Activated CD8-positive, alpha-beta memory T cell treated with anti-CD3 and anti-CD28 coated beads, Interleukin-2, amount 10 ng/mL, durations not matched to agents 7 days and 5 days (primary cell): Measurements from ENCODE around the gene ACBD4. TPM values are rescaled to one million over a fixed set of nuclear protein-coding genes. Genes with fewer than 3 reads are reported as not detected.

Source experiments
- ATAC-seq: fragments of 150-1000 bp; cut with Tn5 transposase; one replicate; pipeline ENCODE4 v1.10.0; 2021; ENCODE audit warnings: moderate library complexity
- CTCF ChIA-PET: fragments of 350-600 bp; sonication (Branson Sonifier 250); formaldehyde crosslinking; loops from one replicate; lab custom pipeline; 2021; ENCODE audit warnings: antibody characterized with exemption; lab: Charles Lee
- DNase-seq: peaks from one replicate; pipeline ENCODE4 v3.0.0-alpha.2; 2020
- H3K27ac Mint-ChIP-seq: one replicate; pipeline ENCODE4 v1.8.0; 2021; ENCODE audit warnings: mild to moderate bottlenecking, mixed read lengths
- H3K27me3 Mint-ChIP-seq: one replicate; pipeline ENCODE4 v1.8.0; 2021; ENCODE audit warnings: mixed read lengths
- H3K36me3 Mint-ChIP-seq: one replicate; pipeline ENCODE4 v1.8.0; 2021; ENCODE audit warnings: mild to moderate bottlenecking, mixed read lengths
- H3K4me1 Mint-ChIP-seq: one replicate; pipeline ENCODE4 v1.8.0; 2021; ENCODE audit warnings: mixed read lengths
- H3K4me3 Mint-ChIP-seq: one replicate; pipeline ENCODE4 v1.8.0; 2021; ENCODE audit warnings: mild to moderate bottlenecking, moderate library complexity, mixed read lengths
- H3K9me3 Mint-ChIP-seq: one replicate; pipeline ENCODE4 v1.8.0; 2022; ENCODE audit warnings: low read depth, mixed read lengths
- total RNA-seq, 2 experiments: library from RNA; stranded (reverse); gene quantifications; one replicate each; pipeline ENCODE4 v1.2.3, GENCODE V29; 2021

The ACBD4 gene
- total RNA-seq, 2 experiments from 2014 or later: 14.9 to 20.6 TPM

GRCh38 chr17:45107293-45108010 lies 28.0 kb upstream of the ACBD4 start:
- H3K4me3 Mint-ChIP-seq: no peak overlapping the region
- no peaks in the 10 kb centered on the region for H3K27me3 Mint-ChIP-seq
- H3K36me3 Mint-ChIP-seq: peaks cover 16% of the 10 kb centered on the region
- H3K27ac Mint-ChIP-seq: no peak overlapping the region
- H3K4me1 Mint-ChIP-seq: no peaks in the 10 kb centered on the region
- no peak for ATAC-seq
- H3K9me3 Mint-ChIP-seq: no peaks in the 10 kb centered on the region
- DNase-seq: no peak
- CTCF ChIA-PET: interaction anchor here (1.8 kb wide), 1 partner anchor 28 kb away, joined by 7 read pairs; the partner anchor contains the start of gene ACBD4

DNA sequence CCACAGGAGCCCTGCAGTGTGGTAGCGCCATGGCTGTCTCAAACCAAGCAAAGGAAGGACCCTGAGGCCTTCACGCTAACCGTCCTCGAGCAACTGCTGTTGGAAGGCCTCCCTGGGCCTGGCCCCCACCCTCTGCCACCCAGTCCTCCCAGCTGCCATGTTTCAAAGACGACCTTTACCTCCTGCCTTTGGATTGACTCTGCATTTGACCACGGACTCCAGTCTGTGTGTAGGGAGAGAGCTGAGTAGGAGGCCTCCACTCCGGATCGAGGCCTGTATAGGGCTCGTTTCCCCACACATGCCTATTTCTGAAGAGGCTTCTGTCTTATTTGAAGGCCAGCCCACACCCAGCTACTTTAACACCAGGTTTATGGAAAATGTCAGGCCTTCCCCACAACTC lies 27.4 kb upstream of the ACBD4 start:
- H3K36me3 Mint-ChIP-seq: peaks cover 12% of the 10 kb centered on the region
- CTCF ChIA-PET: interaction anchor here (1.4 to 1.8 kb wide), 2 partner anchors 9 to 27 kb away, joined by 7 to 9 read pairs; partner anchors contain the start of gene ACBD4

DNA sequence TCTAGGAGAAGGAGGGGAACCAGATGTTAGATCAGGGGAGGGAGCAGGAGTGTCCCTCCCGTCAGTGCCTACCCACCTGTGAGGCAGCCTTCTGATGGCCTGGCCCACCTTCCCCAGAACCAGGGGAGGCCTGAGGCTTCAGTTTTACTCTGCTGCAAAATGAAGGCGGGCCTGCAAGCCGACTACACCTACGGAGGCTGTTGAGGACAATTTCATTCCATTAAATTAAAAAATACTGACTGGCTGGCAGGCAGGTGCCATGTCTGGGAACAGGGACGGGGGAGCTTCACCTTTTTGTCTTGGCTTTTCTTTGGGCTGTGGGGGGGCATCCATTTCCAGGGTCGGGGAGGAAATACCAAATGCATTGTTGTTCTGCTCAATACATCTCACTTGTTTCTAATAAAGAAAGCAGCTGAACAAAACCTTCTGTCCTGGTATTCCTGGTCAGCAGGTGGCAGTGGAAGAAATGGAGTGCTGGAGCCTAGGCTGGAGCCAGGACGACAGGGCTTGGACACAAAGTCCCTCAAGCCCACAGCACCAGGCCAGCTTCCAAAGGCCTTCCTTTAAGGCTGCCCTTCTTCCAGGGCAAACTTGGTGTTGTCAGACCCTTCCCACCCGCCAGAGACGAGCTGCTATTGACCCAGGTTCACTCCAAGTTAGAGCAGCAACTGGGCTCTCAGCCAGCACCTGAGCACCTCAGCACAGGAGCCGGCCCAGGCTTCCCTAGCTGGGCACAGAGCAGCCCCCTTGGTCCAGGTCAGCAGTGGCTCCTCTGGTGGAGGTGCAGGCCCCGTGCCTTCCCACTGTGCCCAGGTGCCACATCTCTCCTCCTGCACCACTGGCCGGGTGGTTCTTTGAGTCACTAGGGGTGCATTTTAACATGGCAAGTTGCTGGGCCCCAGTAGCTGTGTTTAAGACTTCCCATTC lies 26.6 kb upstream of the ACBD4 start:
- H3K27ac Mint-ChIP-seq: no peak overlapping the region
- no peaks in the 10 kb centered on the region for H3K27me3 Mint-ChIP-seq
- DNase-seq (no peak), ATAC-seq (no peak)
- CTCF ChIA-PET: interaction anchor here (1.4 to 1.8 kb wide), 2 partner anchors 10 to 27 kb away, joined by 7 to 9 read pairs; partner anchors contain the start of gene ACBD4
- H3K9me3 Mint-ChIP-seq: no peaks in the 10 kb centered on the region
- H3K4me1 Mint-ChIP-seq: no peaks in the 10 kb centered on the region
- H3K36me3 Mint-ChIP-seq: peaks cover 7% of the 10 kb centered on the region
- H3K4me3 Mint-ChIP-seq: no peak overlapping the region

More for the DNA sequence above, 27.4 kb upstream of the ACBD4 start:
- Mint-ChIP-seq H3K27ac (no peak overlapping the region), H3K4me3 (no peak overlapping the region), H3K9me3 (no peaks in the 10 kb centered on the region), H3K4me1 (no peaks in the 10 kb centered on the region), H3K27me3 (no peaks in the 10 kb centered on the region)
- DNase-seq: no peak
- no peak for ATAC-seq

- ATAC-seq: no peak
- no peak overlapping the region for H3K4me3 Mint-ChIP-seq
- H3K27ac Mint-ChIP-seq: no peak overlapping the region
- no peaks in the 10 kb centered on the region for H3K4me1 Mint-ChIP-seq
- H3K9me3 Mint-ChIP-seq: no peaks in the 10 kb centered on the region
- no peak for DNase-seq
- CTCF ChIA-PET: no interaction called here
- H3K27me3 Mint-ChIP-seq: no peaks in the 10 kb centered on the region
- no peaks in the 10 kb centered on the region for H3K36me3 Mint-ChIP-seq
These were observed 24.5 kb upstream of the ACBD4 start for GRCh38 chr17:45110676-45111611.

- CTCF ChIA-PET: interaction anchor here (1.6 kb wide), 1 partner anchor 12 kb away, joined by 5 read pairs; no protein-coding TSS in a partner anchor
These were observed 23.6 kb upstream of the ACBD4 start for GRCh38 chr17:45111850-45112249.

GRCh38 chr17:45112559-45113423 lies 22.7 kb upstream of the ACBD4 start:
- Mint-ChIP-seq H3K9me3 (no peaks in the 10 kb centered on the region), H3K36me3 (no peaks in the 10 kb centered on the region), H3K4me1 (no peaks in the 10 kb centered on the region), H3K27ac (no peak overlapping the region), H3K27me3 (peaks cover 3% of the 10 kb centered on the region), H3K4me3 (no peak overlapping the region)
- CTCF ChIA-PET: interaction anchor here (1.6 kb wide), 1 partner anchor 13 kb away, joined by 5 read pairs; no protein-coding TSS in a partner anchor
- no peak for ATAC-seq
- DNase-seq: no peak

More at GRCh38 chr17:45111850-45112249, 23.6 kb upstream of the ACBD4 start:
- DNase-seq (no peak), ATAC-seq (no peak)
- no peak overlapping the region for H3K4me3 Mint-ChIP-seq
- no peaks in the 10 kb centered on the region for H3K9me3 Mint-ChIP-seq
- H3K36me3 Mint-ChIP-seq: no peaks in the 10 kb centered on the region
- no peak overlapping the region for H3K27ac Mint-ChIP-seq
- no peaks in the 10 kb centered on the region for H3K4me1 Mint-ChIP-seq
- H3K27me3 Mint-ChIP-seq: peaks cover 3% of the 10 kb centered on the region

GRCh38 chr17:45113424-45113754 lies 22.1 kb upstream of the ACBD4 start:
- H3K27ac Mint-ChIP-seq: no peak overlapping the region
- CTCF ChIA-PET: no interaction called here
- ATAC-seq (no peak), DNase-seq (no peak)
- no peak overlapping the region for H3K4me3 Mint-ChIP-seq
- no peaks in the 10 kb centered on the region for H3K4me1 Mint-ChIP-seq
- peaks cover 3% of the 10 kb centered on the region for H3K27me3 Mint-ChIP-seq
- H3K9me3 Mint-ChIP-seq: no peaks in the 10 kb centered on the region
- H3K36me3 Mint-ChIP-seq: no peaks in the 10 kb centered on the region

DNA sequence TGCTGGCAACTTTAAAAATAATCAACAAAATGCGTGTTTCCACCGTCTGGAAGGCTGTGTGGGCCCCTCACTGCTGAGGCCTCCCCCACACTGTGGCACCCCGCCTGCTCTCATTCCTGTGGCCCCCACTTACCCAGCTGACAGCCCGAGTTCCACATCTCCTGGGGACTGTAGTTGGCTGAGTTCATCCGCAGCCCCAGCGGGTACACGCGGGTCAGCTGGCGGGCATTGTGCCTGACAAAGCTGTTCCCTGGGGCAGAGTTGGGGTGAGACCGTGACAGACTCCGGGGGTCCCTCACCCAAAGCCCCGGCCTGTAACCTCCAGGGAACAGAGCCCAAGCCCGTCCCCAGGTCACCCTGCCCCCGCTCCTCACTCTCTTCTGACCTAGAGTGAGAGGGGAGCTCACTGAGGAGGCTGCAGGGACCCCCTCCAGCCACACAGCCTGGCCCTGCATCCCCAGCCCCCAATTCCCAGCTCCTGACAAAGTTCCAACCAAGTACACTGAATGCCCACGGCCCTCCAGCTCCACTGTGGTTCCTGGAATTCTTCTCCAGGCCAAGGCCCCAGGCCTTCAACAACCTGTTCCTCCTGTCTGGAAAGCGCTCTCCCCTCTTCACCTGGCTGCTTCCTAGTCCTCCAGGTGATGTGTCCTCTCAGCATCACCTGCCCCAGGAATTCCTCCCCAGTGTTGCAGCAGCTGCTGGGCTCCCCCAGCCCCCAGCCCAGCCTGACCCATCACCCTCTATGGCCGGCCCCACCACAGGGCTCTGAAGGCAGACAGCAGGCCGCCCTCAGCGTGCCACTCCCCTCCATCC lies 21.2 kb upstream of the ACBD4 start:
- Mint-ChIP-seq H3K9me3 (no peaks in the 10 kb centered on the region), H3K27ac (no peak overlapping the region), H3K4me3 (no peak overlapping the region), H3K36me3 (no peaks in the 10 kb centered on the region), H3K4me1 (no peaks in the 10 kb centered on the region), H3K27me3 (peaks cover 3% of the 10 kb centered on the region)
- DNase-seq (no peak), ATAC-seq (no peak)
- CTCF ChIA-PET: interaction anchor here (0.6 to 2.9 kb wide), 3 partner anchors 18 to 176 kb away, joined by 3 to 9 read pairs (median 4); partner anchors contain the start of genes ACBD4 and PLCD3

DNA sequence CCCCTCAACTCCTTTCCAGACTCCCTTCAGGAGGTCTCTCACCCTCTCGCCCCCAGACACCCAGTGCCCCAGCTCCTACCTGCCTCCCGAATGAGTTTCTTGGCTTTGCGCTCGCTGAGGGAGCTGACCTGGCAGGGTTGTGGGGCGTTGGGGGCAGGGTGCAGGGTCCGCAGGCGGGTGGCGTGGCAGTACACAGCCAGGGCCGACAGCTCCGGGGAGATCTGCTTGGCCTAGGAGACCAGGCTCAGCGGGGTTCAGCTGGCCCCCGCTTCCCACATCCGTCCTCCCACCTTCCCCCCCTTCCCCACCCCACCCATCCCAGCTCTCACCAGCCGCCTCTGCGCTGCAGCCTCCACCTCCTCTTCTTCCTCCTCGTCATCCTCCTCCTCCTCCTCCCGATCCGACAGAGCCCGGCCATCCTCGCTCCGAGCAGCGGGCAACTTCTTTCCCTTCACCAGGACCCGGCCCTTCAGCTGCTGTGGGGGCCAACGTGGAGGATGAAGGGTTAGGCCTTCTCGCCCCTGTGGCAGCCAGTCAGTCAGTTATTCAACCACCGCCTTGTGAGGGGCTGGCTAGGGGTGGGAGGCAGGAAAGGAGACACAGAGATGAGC lies 20.4 kb upstream of the ACBD4 start:
- H3K4me1 Mint-ChIP-seq: no peaks in the 10 kb centered on the region
- H3K36me3 Mint-ChIP-seq: no peaks in the 10 kb centered on the region
- CTCF ChIA-PET: interaction anchor here (1.2 to 3.3 kb wide), 3 partner anchors 17 to 20 kb away, joined by 4 to 15 read pairs (median 9); partner anchors contain the start of genes ACBD4 and PLCD3
- H3K27me3 Mint-ChIP-seq: peaks cover 3% of the 10 kb centered on the region
- H3K9me3 Mint-ChIP-seq: no peaks in the 10 kb centered on the region
- ATAC-seq (no peak), DNase-seq (no peak)
- no peak overlapping the region for H3K27ac Mint-ChIP-seq
- no peak overlapping the region for H3K4me3 Mint-ChIP-seq

DNA sequence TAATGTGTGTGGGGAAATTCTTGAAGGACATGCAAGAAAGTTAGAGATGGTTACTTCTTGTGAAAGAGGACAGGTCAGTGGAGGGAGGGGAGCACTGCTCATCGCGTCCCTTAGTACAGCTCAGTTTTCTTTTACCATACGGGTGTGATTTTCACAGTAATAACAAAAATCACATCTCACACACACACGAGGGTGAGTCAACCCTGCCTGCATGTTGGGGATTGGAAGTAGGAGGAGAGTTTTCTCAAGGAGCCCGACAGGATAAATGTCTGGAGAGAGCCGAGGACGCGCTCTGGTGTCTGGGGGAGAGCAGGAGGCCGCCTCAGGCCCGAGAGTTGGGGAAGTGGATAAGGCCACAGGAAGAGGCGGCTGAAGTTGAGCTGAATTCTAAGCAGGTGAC lies 19.6 kb upstream of the ACBD4 start:
- no peak overlapping the region for H3K4me3 Mint-ChIP-seq
- ATAC-seq (no peak), DNase-seq (no peak)
- no peaks in the 10 kb centered on the region for H3K4me1 Mint-ChIP-seq
- H3K27ac Mint-ChIP-seq: no peak overlapping the region
- no peaks in the 10 kb centered on the region for H3K9me3 Mint-ChIP-seq
- H3K36me3 Mint-ChIP-seq: no peaks in the 10 kb centered on the region
- CTCF ChIA-PET: interaction anchor here (2.9 to 3.3 kb wide), 2 partner anchors 16 to 19 kb away, joined by 9 to 15 read pairs; partner anchors contain the start of genes ACBD4 and PLCD3
- H3K27me3 Mint-ChIP-seq: peaks cover 3% of the 10 kb centered on the region
